Peyer's patch (tissue), 4 donors: ENCODE results near the gene C1orf50. TPM values are rescaled to one million over a fixed set of nuclear protein-coding genes. Genes with fewer than 3 reads are reported as not detected.

Experiments
- DNase-seq, 3 donors: peaks; one replicate each; pipeline ENCODE4 v3.0.0-alpha.2; 2017 to 2019
- H3K27ac ChIP-seq, 4 donors: fragments of 200-600 bp; sonication (generic); one replicate each; pipeline ENCODE4 v1.5.1; 2016 to 2019
- H3K27me3 ChIP-seq, 2 donors: fragments of 200-600 bp; sonication (generic); one replicate each; pipeline ENCODE4 v1.5.1; 2019
- H3K36me3 ChIP-seq, 3 donors: fragments of 200-600 bp; sonication (generic); one replicate each; pipeline ENCODE4 v1.5.1; 2016 to 2019
- H3K4me1 ChIP-seq, 4 donors: fragments of 200-600 bp; sonication (generic); one replicate each; pipeline ENCODE4 v1.5.1; 2016 to 2019
- H3K4me3 ChIP-seq, 4 donors: fragments of 200-600 bp; sonication (generic); 1 replicate in 3 of 4; 2 replicates in 1 of 4; pipeline ENCODE4 v1.5.1; 2016 to 2019; ENCODE audit warnings: mild to moderate bottlenecking in 1 of 4
- H3K9me3 ChIP-seq, 4 donors: fragments of 200-600 bp; sonication (generic); one replicate each; pipeline ENCODE4 v1.5.1; 2016 to 2019; ENCODE audit warnings: mild to moderate bottlenecking in 1 of 4
- POLR2A ChIP-seq, 2 donors: fragments of 450-650 bp; IDR thresholded peaks; one replicate each; pipeline ENCODE4 v1.5.1; 2017; ENCODE audit warnings: antibody characterized with exemption in 2 of 2, mild to moderate bottlenecking in 2 of 2, moderate library complexity in 2 of 2
- total RNA-seq, 4 donors: library from RNA; depleted of rRNA; stranded (reverse); fragments of >200 nt; gene quantifications; one replicate each; pipeline ENCODE4 v1.1.0, GENCODE V29; 2016
- TF ChIP-seq, protein P1 (sequence below), 6 experiments: fragments of 450-650 bp in 4 of 6; fragments of 200-600 bp in 2 of 6; sonication (generic) in 1 of 6; IDR thresholded peaks; one replicate each; pipeline ENCODE4 v1.5.1; 2017 to 2019; ENCODE audit warnings: antibody characterized with exemption in 6 of 6, mild to moderate bottlenecking in 3 of 6, moderate library complexity in 1 of 6

C1orf50 gene
- total RNA-seq, 4 donors from 2014 or later, result 1.7 to 11.6 (median 4.4) TPM

DNA sequence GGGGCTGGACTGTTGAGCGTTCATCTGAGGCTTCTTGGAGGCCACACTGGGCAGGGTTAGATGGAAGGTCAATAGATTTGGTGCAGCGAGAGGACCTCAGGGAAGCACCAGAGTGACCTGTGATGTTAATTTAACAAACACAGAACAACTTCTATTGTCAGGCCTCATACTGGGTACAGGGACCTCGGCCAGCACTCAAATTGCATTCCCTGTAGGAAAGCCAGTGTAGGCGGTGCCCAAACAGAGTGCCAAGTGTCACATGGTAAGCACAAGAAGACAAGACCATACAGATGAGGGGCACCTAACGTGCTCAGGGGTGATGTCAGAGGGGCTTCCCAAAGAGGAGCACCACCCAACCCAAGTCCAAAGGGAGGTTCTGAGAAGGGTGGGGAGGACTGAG, 19.0 kb downstream of the C1orf50 start:
- Histone ChIP-seq H3K4me3 (no peak overlapping the region), H3K36me3 (peaks cover 0 to 9% (median 0%) of the 10 kb centered on the region in 3 donors), H3K4me1 (peaks cover 0 to 13% (median 0%) of the 10 kb centered on the region in 4 donors), H3K27ac (no peak overlapping the region), H3K27me3 (no peaks in the 10 kb centered on the region), H3K9me3 (no peaks in the 10 kb centered on the region)
- TF ChIP-seq, protein P1, sequence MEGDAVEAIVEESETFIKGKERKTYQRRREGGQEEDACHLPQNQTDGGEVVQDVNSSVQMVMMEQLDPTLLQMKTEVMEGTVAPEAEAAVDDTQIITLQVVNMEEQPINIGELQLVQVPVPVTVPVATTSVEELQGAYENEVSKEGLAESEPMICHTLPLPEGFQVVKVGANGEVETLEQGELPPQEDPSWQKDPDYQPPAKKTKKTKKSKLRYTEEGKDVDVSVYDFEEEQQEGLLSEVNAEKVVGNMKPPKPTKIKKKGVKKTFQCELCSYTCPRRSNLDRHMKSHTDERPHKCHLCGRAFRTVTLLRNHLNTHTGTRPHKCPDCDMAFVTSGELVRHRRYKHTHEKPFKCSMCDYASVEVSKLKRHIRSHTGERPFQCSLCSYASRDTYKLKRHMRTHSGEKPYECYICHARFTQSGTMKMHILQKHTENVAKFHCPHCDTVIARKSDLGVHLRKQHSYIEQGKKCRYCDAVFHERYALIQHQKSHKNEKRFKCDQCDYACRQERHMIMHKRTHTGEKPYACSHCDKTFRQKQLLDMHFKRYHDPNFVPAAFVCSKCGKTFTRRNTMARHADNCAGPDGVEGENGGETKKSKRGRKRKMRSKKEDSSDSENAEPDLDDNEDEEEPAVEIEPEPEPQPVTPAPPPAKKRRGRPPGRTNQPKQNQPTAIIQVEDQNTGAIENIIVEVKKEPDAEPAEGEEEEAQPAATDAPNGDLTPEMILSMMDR (IDR thresholded peaks at IDR 0.05), result no peak
- no peak for TF ChIP-seq POLR2A (IDR thresholded peaks at IDR 0.05)
- DNase-seq, result no peak

DNA sequence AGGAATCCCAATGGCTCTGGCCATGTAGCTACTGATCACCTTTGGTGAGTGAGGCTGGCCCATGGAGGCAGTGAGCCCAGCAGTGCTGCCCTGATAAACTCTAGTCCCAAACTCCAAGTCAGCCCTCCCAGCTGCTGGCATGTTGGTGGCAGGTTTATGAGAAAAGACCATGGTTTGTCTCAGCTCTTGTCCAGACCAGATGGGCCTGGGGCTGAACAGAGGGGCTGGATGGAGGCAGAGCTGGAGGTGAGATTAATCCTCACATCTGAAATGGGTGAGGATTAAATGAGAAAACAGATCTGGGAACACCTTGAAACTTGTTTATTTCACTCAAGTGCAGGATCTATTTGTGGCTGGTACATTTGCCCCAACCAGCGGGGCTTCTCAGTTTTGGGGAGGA, 21.0 kb downstream of the C1orf50 start:
- Histone ChIP-seq H3K9me3 (no peaks in the 10 kb centered on the region), H3K4me3 (no peak overlapping the region), H3K4me1 (peaks cover 0 to 13% (median 0%) of the 10 kb centered on the region in 4 donors), H3K27ac (no peak overlapping the region), H3K36me3 (no peaks in the 10 kb centered on the region), H3K27me3 (no peaks in the 10 kb centered on the region)
- no peak for TF ChIP-seq POLR2A (IDR thresholded peaks at IDR 0.05)
- TF ChIP-seq, protein P1 (IDR thresholded peaks at IDR 0.05), result no peak
- DNase-seq, result no peak

DNA sequence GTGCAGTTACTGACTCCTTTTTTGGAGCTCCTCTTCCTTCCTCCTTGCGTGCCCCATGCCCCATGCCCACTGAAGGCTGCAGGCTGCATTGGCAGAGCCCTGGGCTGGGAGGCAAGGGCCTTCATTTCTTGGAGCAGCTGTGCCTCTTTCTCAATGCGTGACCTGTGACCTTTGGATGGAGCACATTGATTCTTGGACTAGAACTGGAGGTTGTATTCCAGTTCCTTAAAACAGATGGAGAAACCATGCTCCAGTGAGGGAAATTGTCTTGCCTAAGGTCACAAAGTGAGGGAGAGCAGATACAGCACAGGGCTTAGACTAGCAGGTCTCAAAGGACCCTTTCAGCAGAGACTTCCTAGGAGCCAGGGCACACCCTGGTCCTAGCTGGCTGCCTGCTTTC, 26.8 kb downstream of the C1orf50 start:
- TF ChIP-seq, protein P1 (IDR thresholded peaks at IDR 0.05), result no peak
- no peak for TF ChIP-seq POLR2A (IDR thresholded peaks at IDR 0.05)
- Histone ChIP-seq H3K4me3 (no peak overlapping the region), H3K27me3 (no peaks in the 10 kb centered on the region), H3K9me3 (no peaks in the 10 kb centered on the region), H3K36me3 (no peaks in the 10 kb centered on the region), H3K4me1 (no peaks in the 10 kb centered on the region), H3K27ac (no peak overlapping the region)
- no peak for DNase-seq

DNA sequence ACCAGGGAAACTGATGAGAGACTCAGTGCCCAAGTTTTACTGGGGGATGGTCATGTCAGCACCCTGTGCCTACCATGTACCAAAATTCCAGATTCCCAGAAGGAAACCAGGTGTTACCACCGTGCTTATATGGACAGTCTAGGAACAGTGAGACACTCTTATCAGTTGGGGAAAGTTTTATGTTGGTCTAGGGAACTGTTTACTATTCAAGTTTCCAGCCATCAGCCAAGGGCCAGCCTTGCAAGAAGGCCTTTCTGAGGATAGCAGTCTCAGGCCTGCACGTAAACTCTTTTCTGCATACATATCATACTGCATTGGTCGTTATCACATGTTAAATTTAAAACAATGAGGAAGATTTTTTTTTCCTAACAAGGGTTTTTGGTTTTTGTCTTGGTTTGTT, 30.4 kb downstream of the C1orf50 start:
- Histone ChIP-seq H3K4me1 (no peaks in the 10 kb centered on the region), H3K27ac (no peak overlapping the region), H3K4me3 (no peak overlapping the region), H3K36me3 (no peaks in the 10 kb centered on the region), H3K27me3 (no peaks in the 10 kb centered on the region), H3K9me3 (no peaks in the 10 kb centered on the region)
- no peak for TF ChIP-seq POLR2A (IDR thresholded peaks at IDR 0.05)
- TF ChIP-seq, protein P1 (IDR thresholded peaks at IDR 0.05), result no peak
- no peak for DNase-seq

DNA sequence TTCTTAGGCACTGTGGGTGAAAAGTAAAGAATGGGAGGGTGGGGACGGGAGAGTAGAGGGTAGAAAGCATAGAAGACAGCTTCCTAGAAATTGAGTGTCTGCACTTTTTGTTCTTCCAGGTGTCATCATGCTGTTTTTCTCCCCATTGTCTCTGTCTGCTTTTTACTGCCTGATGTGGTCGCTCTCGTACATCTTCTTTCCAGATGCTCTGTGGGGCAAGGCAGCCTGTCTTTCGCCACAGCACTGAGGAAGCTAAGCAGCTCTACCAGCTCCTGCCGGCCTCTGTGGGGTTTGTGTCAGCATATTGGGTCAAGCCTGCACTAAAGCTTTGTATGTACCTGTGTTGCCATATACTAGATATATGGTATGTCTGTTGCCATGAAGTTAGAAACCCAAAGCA, 30.9 kb downstream of the C1orf50 start:
- Histone ChIP-seq H3K27me3 (no peaks in the 10 kb centered on the region), H3K27ac (no peak overlapping the region), H3K4me1 (no peaks in the 10 kb centered on the region), H3K36me3 (no peaks in the 10 kb centered on the region), H3K9me3 (no peaks in the 10 kb centered on the region), H3K4me3 (no peak overlapping the region)
- DNase-seq, result no peak
- TF ChIP-seq, protein P1 (IDR thresholded peaks at IDR 0.05), result no peak
- no peak for TF ChIP-seq POLR2A (IDR thresholded peaks at IDR 0.05)
